Embryonic facial prominence (tissue), 1 donor: ENCODE measurements around the gene POLG2.
"Not testable (repeated sequence)": the region's sequence is repeated elsewhere in the genome, so short reads cannot be mapped to it uniquely, and the experiment has no call there.

Experiments
- DNase-seq: peaks from one replicate; pipeline ENCODE4 v3.0.0-alpha.2; 2016; ENCODE audit errors: extremely low spot score

The POLG2 gene

GRCh38 chr17:64484380-64484779 is 12.5 kb downstream of the POLG2 start:
- no peak for DNase-seq

- no peak for DNase-seq
Observed at GRCh38 chr17:64480951-64481350, 15.9 kb downstream of the POLG2 start.

GRCh38 chr17:64477849-64478248 is 19.0 kb downstream of the POLG2 start:
- no peak for DNase-seq

- DNase-seq, result no peak
Observed at GRCh38 chr17:64472564-64472963, 24.3 kb downstream of the POLG2 start.

- DNase-seq, result no peak
Observed at GRCh38 chr17:64471440-64471839, 25.4 kb downstream of the POLG2 start.

GRCh38 chr17:64470625-64471024 is 26.2 kb downstream of the POLG2 start:
- no peak for DNase-seq

GRCh38 chr17:64466834-64467233 is 30.0 kb downstream of the POLG2 start:
- DNase-seq, result not testable (repeated sequence)

- no peak for DNase-seq
Observed at GRCh38 chr17:64466019-64466735, 30.7 kb downstream of the POLG2 start.

GRCh38 chr17:64461788-64462187 is 35.1 kb downstream of the POLG2 start:
- no peak for DNase-seq

GRCh38 chr17:64460955-64461354 is 35.9 kb downstream of the POLG2 start:
- DNase-seq, result no peak

GRCh38 chr17:64459818-64460217 is 37.0 kb downstream of the POLG2 start:
- DNase-seq, result not testable (repeated sequence)

GRCh38 chr17:64459284-64459747 is 37.5 kb downstream of the POLG2 start:
- DNase-seq, result no peak

GRCh38 chr17:64458756-64459155 is 38.1 kb downstream of the POLG2 start:
- no peak for DNase-seq

GRCh38 chr17:64457156-64457555 is 39.7 kb downstream of the POLG2 start:
- DNase-seq, result no peak

- no peak for DNase-seq
Observed at GRCh38 chr17:64455993-64456885, 40.6 kb downstream of the POLG2 start.

GRCh38 chr17:64449545-64449944 is 47.3 kb downstream of the POLG2 start:
- no peak for DNase-seq

- no peak for DNase-seq
Observed at GRCh38 chr17:64448665-64449512, 48.0 kb downstream of the POLG2 start, which contains the start of gene MILR1. Gene MILR1, plus strand, starts transcription at chr17:64449115. Its CDS starts 54 bp downstream, at chr17:64449169.

- no peak for DNase-seq
Observed at GRCh38 chr17:64447526-64447925, 49.3 kb downstream of the POLG2 start.

GRCh38 chr17:64443086-64443760 is 53.6 kb downstream of the POLG2 start:
- no peak for DNase-seq

GRCh38 chr17:64442541-64442971 is 54.3 kb downstream of the POLG2 start:
- no peak for DNase-seq
